ENCODE data around the gene NR1D1. TPM values are rescaled to one million over a fixed set of nuclear protein-coding genes. Genes with fewer than 3 reads are reported as not detected.
A peak's percentile ranks its signal among the peaks of the same experiment; 100 is the strongest.

The NR1D1 gene
- total RNA-seq, 1 experiment from 2014 or later: 63.7 TPM

DNA sequence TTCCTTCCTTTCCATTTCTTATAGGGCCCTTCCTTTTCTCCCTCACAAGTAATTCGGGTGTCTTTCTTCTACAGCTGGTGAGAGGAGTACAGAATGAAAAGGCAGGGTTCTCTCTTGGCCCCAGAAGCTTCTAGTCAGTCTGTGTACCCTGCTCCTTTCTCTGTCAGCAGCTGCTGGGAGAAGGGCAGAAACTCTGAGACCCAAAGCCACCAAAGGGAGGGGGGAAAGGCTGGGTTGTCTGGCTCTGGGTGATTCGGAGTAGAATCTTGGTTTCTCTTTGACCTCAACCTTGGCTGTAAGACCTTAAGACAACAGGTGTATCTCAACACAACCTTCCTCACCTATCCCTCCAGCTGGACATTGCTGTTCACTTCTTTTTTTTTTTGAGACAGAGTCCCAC is 3.3 kb upstream of the NR1D1 start:
- no peaks in the 10 kb centered on the region for H3K9me2 ChIP-seq (ENCODE audit: insufficient read depth)
- peaks cover 41 to 85% of the 10 kb centered on the region in 2 experiments for H3K4me1 ChIP-seq (ENCODE audit: control insufficient read depth in 1 of 2, insufficient read depth in 2 of 2, low read length in 2 of 2)
- no peak overlapping the region for H2AFZ ChIP-seq (ENCODE audit: low read depth, low read length, poor library complexity, severe bottlenecking)
- intact Hi-C loops (cut with micrococcal nuclease): no loop called here
- no peaks in the 10 kb centered on the region for H3K27me3 ChIP-seq (ENCODE audit: insufficient read depth, low read length)
- RAD21 ChIA-PET (ENCODE audit: low non-redundant PET in 1 of 2, low total read pairs in 2 of 2, uncharacterized antibody in 2 of 2, unreplicated experiment in 2 of 2): interaction anchor here in 1 of 2 experiments (1.2 kb wide), 1 partner anchor 9 kb away, joined by 4 read pairs; no protein-coding TSS in a partner anchor
- TF ChIP-seq EZH2 (IDR thresholded peaks at IDR 0.05): no peak
- no peak for TF ChIP-seq EGR1 (IDR thresholded peaks at IDR 0.05; ENCODE audit: low read depth)
- TF ChIP-seq CBX3 (IDR thresholded peaks at IDR 0.05; ENCODE audit: low read depth): no peak
- no peak for TF ChIP-seq JUND (IDR thresholded peaks at IDR 0.05)
- no peak for TF ChIP-seq SIN3A (IDR thresholded peaks at IDR 0.05; ENCODE audit: low read depth)
- no peak for TF ChIP-seq SP1 (IDR thresholded peaks at IDR 0.05; ENCODE audit: low read depth)
- TF ChIP-seq FOSL1 (IDR thresholded peaks at IDR 0.05; ENCODE audit: low read depth): no peak
- TF ChIP-seq SRF (IDR thresholded peaks at IDR 0.05; ENCODE audit: low read depth): no peak
- TF ChIP-seq EZH2phosphoT487 (IDR thresholded peaks at IDR 0.05; ENCODE audit: borderline replicate concordance): no peak
- TF ChIP-seq POLR2A (IDR thresholded peaks at IDR 0.05; ENCODE audit: borderline replicate concordance, extremely low read depth, insufficient read depth, insufficient read length): no peak
- TF ChIP-seq, protein P1, sequence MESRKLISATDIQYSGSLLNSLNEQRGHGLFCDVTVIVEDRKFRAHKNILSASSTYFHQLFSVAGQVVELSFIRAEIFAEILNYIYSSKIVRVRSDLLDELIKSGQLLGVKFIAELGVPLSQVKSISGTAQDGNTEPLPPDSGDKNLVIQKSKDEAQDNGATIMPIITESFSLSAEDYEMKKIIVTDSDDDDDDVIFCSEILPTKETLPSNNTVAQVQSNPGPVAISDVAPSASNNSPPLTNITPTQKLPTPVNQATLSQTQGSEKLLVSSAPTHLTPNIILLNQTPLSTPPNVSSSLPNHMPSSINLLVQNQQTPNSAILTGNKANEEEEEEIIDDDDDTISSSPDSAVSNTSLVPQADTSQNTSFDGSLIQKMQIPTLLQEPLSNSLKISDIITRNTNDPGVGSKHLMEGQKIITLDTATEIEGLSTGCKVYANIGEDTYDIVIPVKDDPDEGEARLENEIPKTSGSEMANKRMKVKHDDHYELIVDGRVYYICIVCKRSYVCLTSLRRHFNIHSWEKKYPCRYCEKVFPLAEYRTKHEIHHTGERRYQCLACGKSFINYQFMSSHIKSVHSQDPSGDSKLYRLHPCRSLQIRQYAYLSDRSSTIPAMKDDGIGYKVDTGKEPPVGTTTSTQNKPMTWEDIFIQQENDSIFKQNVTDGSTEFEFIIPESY (IDR thresholded peaks at IDR 0.05; ENCODE audit: extremely low read depth, insufficient replicate concordance, low read length): no peak
- no peak for TF ChIP-seq TCF7L2 (IDR thresholded peaks at IDR 0.05; ENCODE audit: borderline replicate concordance, extremely low read depth, insufficient read depth, insufficient read length)
- no peak for TF ChIP-seq CEBPB (IDR thresholded peaks at IDR 0.05; ENCODE audit: low read depth)
- H3K9me3 ChIP-seq (ENCODE audit: control insufficient read depth in 1 of 2, insufficient read depth in 1 of 2, low read depth in 1 of 2, low read length in 2 of 2): no peaks in the 10 kb centered on the region
- BruUV-seq (replicated peaks): no TSS peak
- no peak overlapping the region for H3K4me3 ChIP-seq (replicated peaks in 1 of 2; ENCODE audit: low read depth in 1 of 2, low read length in 2 of 2)
- ATAC-seq: no peak
- DNase-seq (ENCODE audit: low read depth, low spot score): no peak
- CTCF ChIA-PET: interaction anchor here (1.8 kb wide), 1 partner anchor 9 kb away, joined by 16 read pairs; no protein-coding TSS in a partner anchor
- H3K27ac ChIP-seq (ENCODE audit: low read depth, low read length): no peak overlapping the region
- peaks cover 12% of the 10 kb centered on the region for H3K79me2 ChIP-seq (ENCODE audit: insufficient read depth, low read length)
- peak overlapping the region; percentile 36; the same call in 1 of the 2 replicates for H3K9ac ChIP-seq (ENCODE audit: low read length)
- no peaks in the 10 kb centered on the region for H3K36me3 ChIP-seq (ENCODE audit: control insufficient read depth in 1 of 2, insufficient read depth in 2 of 2, low read length in 2 of 2)
- POLR2A ChIA-PET: interaction anchor here (1.0 to 7.6 kb wide), 2 partner anchors 7 to 36 kb away, joined by 3 to 160 read pairs; partner anchors contain the start of gene CASC3
- H3K4me2 ChIP-seq (ENCODE audit: low read length): peak overlapping the region; percentile 45
- no peaks in the 10 kb centered on the region for H4K20me1 ChIP-seq (ENCODE audit: insufficient read depth)
